ENCODE results near the gene PIGT. TPM values are rescaled to one million over a fixed set of nuclear protein-coding genes. Genes with fewer than 3 reads are reported as not detected.
A peak's percentile ranks its signal among the peaks of the same experiment; 100 is the strongest.

The PIGT gene
- polyA plus RNA-seq, 3 donors: 49.2 to 87.6 (median 59.7) TPM

- TF ChIP-seq CTCF (IDR thresholded peaks at IDR 0.05): no peak
- H3K36me3 ChIP-seq (replicated peaks in 1 of 2; ENCODE audit: control insufficient read depth in 1 of 2, insufficient read depth in 2 of 2, low read length in 2 of 2): peaks cover 37 to 40% of the 10 kb centered on the region in 2 donors
- no peaks in the 10 kb centered on the region for H3K9me3 Mint-ChIP-seq
- H3K27me3 Mint-ChIP-seq (ENCODE audit: low read depth in 3 of 3): peaks cover 0 to 2% (median 0%) of the 10 kb centered on the region in 3 donors
- H3K27ac ChIP-seq (ENCODE audit: low read depth in 1 of 2, low read length in 2 of 2): peak overlapping the region in 1 of 2 donors; percentile 85
- H3K4me2 ChIP-seq (replicated peaks; ENCODE audit: extremely low read depth, low read length, poor library complexity, severe bottlenecking): peak overlapping the region; percentile 96
- H3K9ac ChIP-seq (ENCODE audit: insufficient read depth, low read length, poor library complexity, severe bottlenecking): no peak overlapping the region
- no CpG with 5 or more reads among the region's 2 CpGs for WGBS (ENCODE audit: insufficient coverage)
- peaks cover 35% of the 10 kb centered on the region for H3K79me2 ChIP-seq (ENCODE audit: insufficient read depth, low read length)
- H3K4me3 ChIP-seq (replicated peaks in 1 of 3; ENCODE audit: low read depth in 2 of 3, low read length in 3 of 3): peak overlapping the region; percentile 68 to 91 (median 71)
- peaks cover 6% of the 10 kb centered on the region for H4K20me1 ChIP-seq (ENCODE audit: insufficient read depth, low read length)
- no peaks in the 10 kb centered on the region for H3K9me3 ChIP-seq (replicated peaks in 1 of 2; ENCODE audit: control insufficient read depth in 1 of 2, insufficient read depth in 1 of 2, low read length in 2 of 2)
- H3K36me3 Mint-ChIP-seq: peaks cover 38 to 43% of the 10 kb centered on the region in 2 donors
- H2AFZ ChIP-seq (ENCODE audit: insufficient read depth, low read depth, low read length, poor library complexity, severe bottlenecking): peak overlapping the region; percentile 92
- peaks cover 14% of the 10 kb centered on the region for H3K4me1 Mint-ChIP-seq
- DNase-seq: no peak
- H3K27me3 ChIP-seq (ENCODE audit: control insufficient read depth in 2 of 2, insufficient read depth in 2 of 2, low read length in 2 of 2): no peaks in the 10 kb centered on the region
- H3K27ac Mint-ChIP-seq: peak overlapping the region in 3 of 7 donors; percentile 92 to 96 (median 96)
- peak overlapping the region; percentile 96 for H3K4me3 Mint-ChIP-seq
- intact Hi-C loops (cut with micrococcal nuclease): loop anchor here in 1 of 2 donors (5.0 kb wide), 1 partner anchor 50 kb away; no protein-coding TSS in a partner anchor
- peaks cover 10 to 22% of the 10 kb centered on the region in 2 donors for H3K4me1 ChIP-seq (ENCODE audit: control insufficient read depth in 1 of 2, insufficient read depth in 2 of 2, low read length in 2 of 2)
Measured at GRCh38 chr20:45416917-45417316, 976 bp downstream of the PIGT start.

- H3K36me3 Mint-ChIP-seq: peaks cover 58 to 67% of the 10 kb centered on the region in 2 donors
Measured at GRCh38 chr20:45419188-45420091, 3.5 kb downstream of the PIGT start.

More at GRCh38 chr20:45419188-45420091, 3.5 kb downstream of the PIGT start:
- peaks cover 6% of the 10 kb centered on the region for H4K20me1 ChIP-seq (ENCODE audit: insufficient read depth, low read length)
- H3K4me2 ChIP-seq (replicated peaks; ENCODE audit: extremely low read depth, low read length, poor library complexity, severe bottlenecking): no peak overlapping the region
- intact Hi-C loops (cut with micrococcal nuclease): loop anchor here in 1 of 2 donors (5.0 kb wide), 1 partner anchor 52 kb away; no protein-coding TSS in a partner anchor
- peaks cover 35% of the 10 kb centered on the region for H3K79me2 ChIP-seq (ENCODE audit: insufficient read depth, low read length)
- no peak for DNase-seq
- H3K9me3 Mint-ChIP-seq: no peaks in the 10 kb centered on the region
- H3K4me3 Mint-ChIP-seq: no peak overlapping the region
- H3K9ac ChIP-seq (ENCODE audit: insufficient read depth, low read length, poor library complexity, severe bottlenecking): no peak overlapping the region
- no peaks in the 10 kb centered on the region for H3K9me3 ChIP-seq (replicated peaks in 1 of 2; ENCODE audit: control insufficient read depth in 1 of 2, insufficient read depth in 1 of 2, low read length in 2 of 2)
- H3K27ac ChIP-seq (ENCODE audit: low read depth in 1 of 2, low read length in 2 of 2): no peak overlapping the region
- peaks cover 10 to 22% of the 10 kb centered on the region in 2 donors for H3K4me1 ChIP-seq (ENCODE audit: control insufficient read depth in 1 of 2, insufficient read depth in 2 of 2, low read length in 2 of 2)
- H3K4me1 Mint-ChIP-seq: peaks cover 14% of the 10 kb centered on the region
- no peak for TF ChIP-seq CTCF (IDR thresholded peaks at IDR 0.05)
- no peaks in the 10 kb centered on the region for H3K27me3 Mint-ChIP-seq (ENCODE audit: low read depth in 3 of 3)
- H3K27me3 ChIP-seq (ENCODE audit: control insufficient read depth in 2 of 2, insufficient read depth in 2 of 2, low read length in 2 of 2): no peaks in the 10 kb centered on the region
- H3K4me3 ChIP-seq (replicated peaks in 1 of 3; ENCODE audit: low read depth in 2 of 3, low read length in 3 of 3): no peak overlapping the region
- peak overlapping the region in 2 of 7 donors; percentile 3 to 31 for H3K27ac Mint-ChIP-seq
- 94% methylated on average over 11 of the region's 17 CpGs for WGBS (ENCODE audit: insufficient coverage)
- no peak overlapping the region for H2AFZ ChIP-seq (ENCODE audit: insufficient read depth, low read depth, low read length, poor library complexity, severe bottlenecking)
- peaks cover 62 to 65% of the 10 kb centered on the region in 2 donors for H3K36me3 ChIP-seq (replicated peaks in 1 of 2; ENCODE audit: control insufficient read depth in 1 of 2, insufficient read depth in 2 of 2, low read length in 2 of 2)
